NOMO-1 treated with DMSO at 0.1 percent for 48 hours (cell line): ENCODE measurements around the gene MANEAL.

Source experiments
- DNase-seq: peaks from one replicate; lab custom pipeline; 2025; ENCODE audit not compliant: unreplicated experiment; lab: John Stamatoyannopoulos, UW

The MANEAL gene

DNA sequence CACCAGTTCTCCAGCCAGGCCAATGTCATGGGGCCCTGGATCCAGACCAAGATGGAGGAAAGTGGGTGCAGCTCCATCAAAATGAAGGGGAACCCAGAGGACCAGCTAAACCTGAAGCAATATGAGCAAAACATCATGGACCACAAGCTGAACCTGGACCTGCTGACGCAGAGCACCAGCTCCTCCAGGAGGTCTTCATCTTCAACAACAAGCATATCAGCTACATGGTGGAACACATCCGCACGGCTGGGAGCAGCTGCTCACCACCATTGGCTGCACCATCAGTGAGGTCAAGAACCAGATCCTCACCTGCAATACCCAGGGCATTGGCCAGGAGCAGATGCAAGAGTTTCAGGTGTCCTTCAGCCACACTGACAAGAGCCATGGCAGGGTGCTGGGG, 15.0 kb upstream of the MANEAL start:
- DNase-seq = no peak

DNA sequence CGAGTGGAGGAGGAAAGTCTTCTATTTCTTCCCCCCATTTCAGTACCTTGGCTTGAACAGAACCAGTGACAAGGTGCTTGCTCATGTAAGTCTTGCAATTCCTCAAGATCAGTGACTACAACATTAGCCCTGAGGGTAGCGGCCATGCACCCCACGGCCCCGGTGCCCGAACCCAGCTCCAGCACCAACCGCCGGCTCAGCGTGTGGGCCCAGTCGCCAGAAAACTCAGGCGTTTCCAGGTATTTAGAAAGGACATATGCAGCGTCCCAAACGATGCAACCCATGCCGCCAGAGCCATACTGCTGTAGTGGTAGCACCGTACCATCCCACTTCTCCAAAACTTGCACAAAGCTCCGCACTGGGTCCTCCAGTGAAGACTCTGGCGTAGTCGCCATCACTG, 11.2 kb upstream of the MANEAL start:
- no peak for DNase-seq

DNA sequence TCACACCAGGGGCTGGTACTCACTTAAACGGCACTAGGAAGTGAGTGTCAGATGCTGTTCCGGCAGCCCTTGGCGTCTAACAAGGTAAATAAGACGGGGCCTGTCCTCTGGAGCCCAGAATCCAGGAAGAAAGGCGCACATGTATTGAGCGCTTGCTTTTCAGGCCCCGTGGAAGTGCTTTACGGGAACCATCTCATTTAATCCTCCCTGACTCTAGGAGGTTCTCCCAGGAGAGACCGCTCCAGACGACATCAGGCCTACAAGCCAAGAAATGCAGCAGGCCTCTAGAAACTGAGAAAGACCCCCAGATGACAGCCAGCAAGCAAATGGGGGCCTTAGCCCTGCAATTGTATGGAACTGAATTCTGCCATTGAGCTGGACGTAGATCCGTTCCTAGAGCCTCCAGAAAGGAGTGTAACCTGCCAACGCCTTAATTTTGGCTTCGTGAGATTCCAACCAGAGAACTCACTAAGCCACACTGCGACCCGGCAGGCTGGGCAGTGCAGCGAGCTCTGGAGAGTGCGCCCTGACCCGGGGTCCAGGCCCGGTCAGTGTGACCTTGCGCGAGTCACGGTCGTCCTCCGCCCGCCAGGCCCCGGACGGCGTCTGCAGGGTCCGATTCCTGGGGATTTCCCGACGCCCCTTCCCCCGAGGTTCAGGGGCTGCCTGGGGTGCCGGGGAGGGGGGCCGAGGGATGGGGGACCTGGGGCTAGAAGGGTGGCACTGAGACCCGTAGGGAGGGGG, 532 bp upstream of the MANEAL start:
- no peak for DNase-seq

DNA sequence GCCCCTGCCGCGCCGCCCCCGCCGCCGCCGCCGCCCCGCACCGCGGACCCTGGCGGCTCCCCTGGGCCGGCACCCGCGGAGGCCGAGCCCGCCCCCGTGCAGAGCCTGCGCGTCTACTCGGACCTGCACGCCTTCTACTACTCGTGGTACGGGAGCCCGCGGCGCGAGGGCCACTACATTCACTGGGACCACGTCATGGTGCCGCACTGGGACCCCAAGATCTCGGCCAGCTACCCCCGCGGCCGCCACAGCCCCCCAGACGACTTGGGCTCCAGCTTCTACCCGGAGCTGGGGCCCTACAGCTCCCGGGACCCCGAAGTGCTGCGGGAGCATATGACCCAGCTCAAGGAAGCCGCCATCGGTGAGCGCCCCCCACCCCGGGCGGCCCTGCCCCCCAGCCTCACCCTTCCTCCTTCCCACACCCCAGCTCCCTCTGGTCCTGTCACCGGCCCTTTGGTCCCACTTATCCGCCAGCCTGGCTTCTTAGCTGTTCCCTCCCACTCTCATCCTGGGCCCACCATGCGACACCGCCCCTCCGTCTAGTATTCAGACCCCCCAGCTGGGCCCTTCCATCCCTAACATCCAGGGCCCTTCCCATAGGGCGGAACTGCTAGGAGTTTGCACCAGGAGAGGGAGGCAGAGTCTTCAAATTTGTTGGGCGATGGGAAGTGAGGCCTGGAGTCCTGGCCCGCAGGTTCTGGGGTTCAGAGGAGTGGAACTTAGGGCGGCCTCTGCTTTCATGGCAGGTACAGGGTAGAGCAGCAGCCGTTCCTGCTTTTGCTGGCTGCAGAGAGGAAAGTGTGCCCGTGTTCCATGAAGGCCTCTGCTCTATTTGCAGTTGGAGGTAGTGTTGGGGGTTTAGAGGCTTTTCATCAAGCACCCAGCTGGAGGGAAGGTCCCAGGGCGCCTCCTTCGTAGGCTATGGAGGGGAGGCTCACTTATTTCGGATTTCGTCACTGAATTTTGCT, 1.0 kb downstream of the MANEAL start:
- DNase-seq = no peak

DNA sequence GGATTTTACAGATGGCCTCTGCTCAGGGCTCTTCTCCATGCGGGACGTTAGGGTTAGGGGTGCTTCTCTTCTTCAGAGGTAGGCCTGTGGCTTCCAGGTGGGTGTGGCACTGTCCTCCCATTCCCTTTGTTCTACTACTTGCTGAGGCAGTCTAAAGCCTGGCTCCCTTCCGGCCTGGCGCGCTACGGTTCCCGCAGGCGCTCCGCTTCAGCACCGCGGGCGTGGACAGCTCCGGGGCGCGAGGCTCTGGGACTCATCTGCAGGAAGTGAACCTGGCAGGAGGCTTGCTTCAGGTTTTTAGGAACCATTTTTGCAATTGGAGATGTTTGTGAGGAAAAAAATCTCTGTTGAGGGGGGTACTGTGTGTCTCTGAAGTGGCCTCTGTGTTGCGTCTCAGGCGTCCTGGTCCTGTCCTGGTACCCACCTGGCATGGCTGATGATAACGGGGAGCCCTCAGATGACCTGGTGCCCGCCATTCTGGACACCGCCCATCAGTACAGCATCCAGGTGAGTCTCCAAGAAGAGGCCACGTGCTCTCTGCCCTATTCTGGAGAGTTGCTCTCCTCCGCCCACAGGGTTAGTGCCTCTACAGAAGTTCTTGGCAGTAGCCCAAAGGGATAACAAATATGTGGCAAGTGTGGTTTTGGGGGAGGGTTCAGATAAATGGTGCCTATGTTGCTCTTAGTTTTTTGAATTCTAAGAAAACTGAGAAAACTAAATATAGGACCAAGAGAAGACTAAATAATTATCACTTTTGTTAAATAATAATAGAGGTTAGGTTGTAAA, 1.9 kb downstream of the MANEAL start:
- DNase-seq = peak; percentile 7

DNA sequence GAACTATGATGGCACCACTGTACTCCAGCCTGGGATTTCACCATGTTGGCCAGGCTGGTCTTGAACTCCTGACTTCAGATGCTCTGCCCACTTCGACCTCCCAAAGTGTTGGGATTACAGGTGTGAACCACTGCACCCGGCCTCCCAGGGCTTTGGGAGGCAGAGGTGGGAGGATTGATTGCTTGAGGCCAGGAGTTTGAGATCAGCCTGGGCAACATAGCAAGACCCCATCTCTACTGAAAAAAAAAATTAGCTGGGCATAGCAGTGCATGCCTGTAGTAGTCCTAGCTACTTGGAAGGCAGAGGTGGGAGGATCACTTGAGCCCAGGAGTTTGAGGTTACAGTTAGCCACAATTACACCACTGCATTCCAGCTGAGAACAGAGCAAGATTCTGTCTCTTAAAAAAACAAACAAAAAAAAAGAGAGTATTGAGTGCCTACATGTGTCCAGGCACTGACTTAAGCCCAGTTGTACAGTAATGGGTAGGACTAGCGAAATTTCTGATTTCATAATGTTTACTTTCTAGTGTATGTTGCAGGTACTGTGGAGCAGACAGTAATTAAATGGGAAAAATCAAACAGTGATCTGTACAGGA, 4.2 kb downstream of the MANEAL start:
- DNase-seq = no peak

DNA sequence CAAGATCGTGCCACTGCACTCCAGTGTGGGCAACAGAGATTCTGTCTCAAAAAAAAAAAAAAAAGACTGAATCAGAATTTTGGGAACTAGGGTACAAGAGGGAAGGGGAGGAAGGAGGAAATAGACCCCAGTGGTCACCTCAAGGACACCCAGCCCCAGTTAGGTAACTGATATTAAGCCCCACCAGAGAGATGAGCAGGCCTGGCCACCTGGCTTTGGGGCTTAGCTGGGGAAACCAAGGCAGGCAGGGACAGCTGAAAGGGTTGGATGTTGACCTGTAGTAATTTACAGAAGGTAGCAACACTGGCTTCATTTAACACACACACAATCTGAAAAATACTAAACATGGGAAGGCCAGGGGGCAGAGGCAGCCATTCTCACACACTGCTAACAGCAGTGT, 8.8 kb downstream of the MANEAL start:
- no peak for DNase-seq

DNA sequence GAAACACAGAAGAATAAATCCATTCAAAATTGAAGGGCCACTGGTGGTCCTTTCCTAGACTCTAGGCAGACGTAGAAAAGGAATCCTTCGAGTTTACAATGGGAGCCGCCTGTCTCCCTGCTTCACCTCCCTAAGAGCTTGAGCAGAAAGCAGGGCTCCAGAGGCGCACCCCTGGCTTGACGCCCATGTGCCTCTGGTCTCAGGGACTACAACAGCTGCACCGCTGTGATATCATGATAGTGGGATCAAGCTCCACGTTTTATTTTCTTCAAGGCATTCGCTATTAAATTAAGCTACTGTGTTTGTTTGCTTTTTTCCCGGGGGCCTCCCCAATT, 13.5 kb downstream of the MANEAL start:
- DNase-seq = no peak

DNA sequence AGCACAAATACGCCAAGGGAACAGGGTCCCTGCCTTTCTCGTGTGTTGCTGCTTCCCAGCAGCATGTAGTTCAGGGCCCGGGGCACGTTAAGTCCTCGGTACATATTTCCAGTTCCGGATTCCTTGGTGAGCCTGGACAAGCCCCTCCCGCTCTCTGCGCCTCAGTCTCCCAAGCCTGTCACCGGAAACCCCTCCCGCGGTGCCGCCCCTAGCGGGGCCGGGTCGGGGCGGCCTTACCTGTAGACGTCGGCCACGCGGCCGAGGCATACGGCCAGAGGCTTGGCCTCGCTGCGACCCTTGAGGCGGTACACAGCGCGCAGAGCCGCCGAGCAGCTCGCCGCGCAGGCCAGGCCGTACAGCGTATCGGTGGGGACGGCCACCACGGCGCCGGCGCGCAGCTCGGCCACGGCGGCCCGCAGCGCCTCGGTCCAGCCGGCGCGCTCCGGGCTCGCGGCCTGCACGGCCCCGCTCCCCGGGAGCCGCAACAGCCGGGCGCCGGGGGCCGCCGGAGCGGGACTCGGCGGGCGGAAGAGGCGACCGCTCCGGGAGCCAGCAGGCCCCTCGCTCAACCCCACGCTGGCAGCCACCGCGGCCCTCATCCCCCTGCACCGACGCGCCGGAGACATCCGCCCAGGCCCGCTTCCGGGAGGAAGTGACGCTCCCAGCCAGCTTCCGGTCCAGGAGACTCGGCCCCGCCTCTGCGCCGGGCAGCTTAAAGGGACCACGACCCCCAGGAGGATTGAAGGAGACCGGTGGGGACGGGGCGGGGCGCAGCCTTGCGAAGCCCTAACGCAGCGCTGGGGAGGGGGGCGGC, 14.1 kb downstream of the MANEAL start, which contains the start of the genes C1orf122 and YRDC:
Gene C1orf122 (plus strand): TSS at position 236 of the 814 bp plus-strand sequence. CDS start 615 bp downstream, outside the sequence.
Gene YRDC (minus strand): TSS at position 654 of the 814 bp plus-strand sequence. CDS start 28 bp downstream, at position 626.
- DNase-seq = peak; percentile 84

DNA sequence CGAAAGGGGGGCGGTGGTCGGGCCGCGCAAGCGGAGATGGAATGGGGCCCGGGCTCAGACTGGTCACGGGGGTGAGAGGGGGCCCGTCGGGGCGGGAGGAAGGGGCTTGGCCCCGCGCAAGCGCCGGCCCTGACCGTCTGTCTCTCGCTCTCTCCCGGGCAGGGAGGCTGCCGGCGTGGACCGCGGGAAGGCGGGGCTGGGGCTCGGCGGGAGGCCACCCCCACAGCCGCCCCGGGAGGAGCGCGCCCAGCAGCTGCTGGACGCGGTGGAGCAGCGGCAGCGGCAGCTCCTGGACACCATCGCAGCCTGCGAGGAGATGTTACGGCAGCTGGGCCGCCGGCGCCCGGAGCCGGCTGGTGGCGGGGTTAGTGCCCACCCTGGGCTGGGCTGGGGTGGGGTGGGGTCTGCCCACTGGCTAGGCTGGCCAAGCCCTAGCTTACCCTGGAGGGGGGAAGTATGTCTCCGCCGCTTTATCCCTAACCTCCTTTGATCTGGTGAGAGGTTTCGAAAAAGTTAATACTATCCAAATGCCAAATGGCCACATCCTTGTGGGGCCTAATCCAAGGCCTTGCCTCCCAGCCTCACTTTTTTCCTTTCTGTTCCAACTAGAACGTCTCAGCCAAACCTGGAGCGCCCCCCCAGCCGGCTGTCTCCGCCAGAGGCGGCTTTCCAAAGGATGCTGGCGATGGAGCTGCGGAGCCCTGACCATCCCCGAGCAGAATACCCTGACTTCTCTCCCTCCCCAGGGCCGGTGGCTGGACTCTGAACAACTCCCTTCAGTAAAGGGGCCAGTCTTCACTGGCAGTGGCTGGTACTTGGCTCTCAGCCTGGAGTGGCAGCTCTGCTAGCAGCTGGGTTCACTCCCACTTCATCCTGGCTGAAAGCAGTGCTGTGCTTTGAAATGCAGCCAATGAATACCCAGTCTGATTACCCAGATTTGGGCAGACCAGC, 15.0 kb downstream of the MANEAL start:
- DNase-seq = no peak

DNA sequence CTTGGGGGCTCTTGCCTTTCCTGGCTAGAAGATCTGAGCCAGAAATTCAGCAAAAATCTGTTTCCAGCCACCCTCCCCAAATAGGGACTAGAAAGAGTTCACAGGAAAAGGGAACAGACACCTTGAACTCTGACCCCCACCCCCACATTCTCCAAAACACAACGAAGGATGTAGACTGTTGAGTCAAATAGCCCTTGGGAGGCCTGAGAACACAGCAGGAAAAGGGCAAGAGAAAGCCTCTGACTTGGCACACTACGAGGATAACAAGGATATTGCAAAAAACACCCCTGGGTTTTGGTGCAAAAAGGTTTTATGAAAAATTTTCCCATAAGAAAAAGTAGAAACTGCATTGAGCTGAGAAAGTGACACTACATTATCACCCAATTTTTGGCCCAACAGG, 16.3 kb downstream of the MANEAL start:
- DNase-seq = no peak

DNA sequence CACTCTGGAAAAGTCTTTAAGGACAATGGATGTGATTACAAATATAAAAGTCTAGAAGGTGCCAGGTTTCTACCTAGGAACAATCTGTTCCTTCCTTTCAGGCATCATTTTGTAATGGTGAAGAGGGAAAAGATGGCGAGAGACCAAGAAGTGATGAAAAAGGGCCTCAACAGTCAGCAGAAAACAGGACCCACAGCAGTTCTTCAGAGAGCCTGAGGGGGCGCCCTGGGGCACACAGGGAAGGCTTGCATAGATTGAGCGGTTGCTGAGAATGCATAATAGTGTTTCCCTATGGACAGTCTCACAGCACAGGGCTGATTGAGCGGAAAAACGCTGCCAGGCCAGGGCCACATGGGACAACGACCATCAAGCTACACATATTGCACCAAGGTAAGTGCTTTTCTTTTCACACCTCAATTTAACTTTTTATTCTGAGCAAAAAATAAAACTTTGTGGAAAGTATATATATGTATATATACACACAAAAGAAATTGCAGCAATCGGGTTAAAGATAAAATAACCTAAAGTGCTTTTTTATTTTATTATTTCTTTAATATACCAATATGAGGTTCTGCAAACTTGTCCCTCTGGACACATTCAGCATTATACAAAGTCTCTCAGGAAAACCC, 17.5 kb downstream of the MANEAL start:
- DNase-seq = peak; percentile 76

DNA sequence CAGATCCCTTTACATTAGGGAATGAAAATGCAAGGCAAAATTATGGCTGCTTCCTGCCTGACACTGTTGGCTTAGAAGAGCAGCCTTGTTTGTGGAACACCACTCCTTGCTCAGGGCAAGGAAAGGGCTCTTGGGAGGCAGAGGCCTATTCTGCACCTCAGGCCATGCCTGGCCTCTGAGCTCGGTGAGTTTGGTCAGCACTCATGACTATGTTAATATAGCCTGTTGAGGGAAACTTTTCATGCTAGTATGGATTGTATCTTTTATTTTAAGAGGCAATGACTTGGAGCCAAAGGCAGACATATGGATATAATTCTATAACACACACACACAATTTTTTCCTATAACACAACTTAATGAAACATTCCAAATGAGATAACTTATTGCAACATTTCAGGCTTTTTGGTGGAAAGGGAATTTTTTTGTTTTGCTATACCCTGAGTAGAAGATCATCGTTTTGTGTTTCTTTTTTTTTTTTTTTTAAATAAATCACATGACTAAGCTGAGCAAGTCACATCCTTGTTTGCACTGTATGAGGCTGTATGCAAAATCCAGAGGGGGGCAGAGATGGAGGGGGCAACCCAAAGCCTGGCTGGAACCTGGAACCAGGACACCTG, 20.0 kb downstream of the MANEAL start:
- DNase-seq = no peak

DNA sequence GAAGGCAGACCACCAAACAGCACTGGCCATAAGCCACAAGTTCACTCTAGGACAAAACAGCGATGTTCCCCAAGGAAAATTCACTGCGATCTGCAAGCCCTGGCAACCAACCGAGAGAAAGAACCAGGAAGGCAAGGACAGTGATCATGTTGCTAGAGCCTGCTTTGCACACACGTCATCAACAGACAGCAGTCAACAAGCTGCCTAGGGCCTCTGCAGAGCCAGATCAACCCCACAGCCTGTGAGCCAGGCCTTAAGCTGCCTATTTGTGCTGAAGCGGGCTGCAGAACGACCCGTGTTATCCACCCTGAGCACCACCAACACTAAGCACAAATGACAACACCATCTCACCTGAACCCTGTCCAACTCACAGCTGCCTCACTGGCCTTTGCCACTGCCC, 20.6 kb downstream of the MANEAL start:
- DNase-seq = no peak

DNA sequence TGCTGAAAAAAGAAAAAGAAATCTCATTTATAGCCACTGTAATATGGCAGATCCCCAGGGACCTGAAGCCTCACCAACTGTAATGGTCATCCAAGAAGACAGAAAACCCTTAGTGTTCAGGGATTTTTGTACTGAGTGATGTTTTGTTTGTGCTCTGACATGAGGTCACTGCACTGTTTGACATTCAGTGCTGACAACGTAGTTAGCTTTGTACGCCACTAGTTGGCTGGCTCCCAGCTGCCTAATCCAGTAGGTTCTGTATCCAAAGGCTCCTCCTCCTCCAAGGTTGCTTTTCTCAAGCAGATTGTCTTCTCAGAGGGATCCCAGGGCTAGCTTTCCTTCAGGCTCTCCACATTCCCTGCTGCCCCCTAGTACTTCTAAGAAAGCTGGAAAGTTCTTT, 23.8 kb downstream of the MANEAL start:
- no peak for DNase-seq

DNA sequence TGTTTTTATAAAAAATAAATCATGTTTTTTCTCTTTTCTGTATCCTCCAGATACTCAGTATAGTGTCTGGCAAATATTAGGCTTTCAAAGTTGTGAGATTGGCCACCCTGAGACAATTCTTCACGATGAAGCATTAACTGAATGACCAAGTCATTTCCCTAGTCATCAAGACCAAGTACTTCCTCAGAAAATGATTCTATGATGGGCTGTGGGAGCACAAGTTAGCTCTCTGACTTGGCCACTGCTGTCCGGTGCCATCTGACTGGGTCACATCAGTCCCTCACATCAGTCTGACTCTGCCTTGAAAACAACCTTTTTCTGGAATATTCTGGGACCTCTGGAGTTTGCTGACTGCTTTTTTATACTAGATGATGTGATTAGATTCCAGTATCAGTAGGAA, 27.8 kb downstream of the MANEAL start:
- DNase-seq = no peak

DNA sequence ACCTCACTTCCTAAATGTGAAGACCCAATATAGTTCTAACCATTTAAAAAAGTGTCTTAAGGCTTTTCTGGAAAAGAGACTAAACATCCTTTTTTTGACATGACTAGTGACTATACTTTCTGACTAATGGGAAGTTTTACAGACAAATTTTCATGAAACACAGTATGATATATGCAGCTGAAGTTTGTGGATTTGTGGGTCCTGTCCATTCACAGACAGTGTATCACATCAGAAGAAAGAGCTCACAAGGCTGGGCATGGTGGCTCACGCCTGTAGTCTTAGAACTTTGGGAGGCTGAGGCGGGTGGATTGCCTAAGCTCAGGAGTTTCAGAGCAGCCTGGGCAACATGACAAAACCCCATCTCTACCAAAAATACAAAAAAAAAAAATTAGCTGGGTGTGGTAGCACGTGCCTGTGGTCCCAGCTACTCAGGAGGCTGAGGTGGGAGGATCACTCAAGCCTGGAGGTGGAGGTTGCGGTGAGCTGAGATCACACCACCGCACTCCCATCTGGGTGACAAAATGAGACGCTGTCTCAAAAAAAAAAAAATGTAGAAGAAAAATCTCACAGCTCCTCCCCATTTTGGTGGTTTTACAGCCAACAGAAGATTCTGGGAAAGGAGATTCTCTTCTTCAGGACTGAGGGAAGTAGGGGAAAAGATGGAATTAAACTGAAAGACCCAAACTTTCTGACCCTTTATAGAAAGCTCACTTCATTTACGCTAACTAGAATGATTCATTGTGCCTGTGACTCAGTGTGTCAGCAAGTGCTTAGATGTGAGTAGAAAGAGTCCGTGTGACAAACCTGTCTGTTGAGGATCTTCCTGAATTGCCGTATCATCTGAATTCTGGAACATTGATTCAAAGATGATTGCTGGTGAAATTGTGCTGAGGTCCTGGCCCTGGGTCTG, 29.5 kb downstream of the MANEAL start:
- no peak for DNase-seq
